Skeletal muscle satellite cell (primary cell): ENCODE results near the gene COX7C.
"Not testable (repeated sequence)": the region's sequence is repeated elsewhere in the genome, so short reads cannot be mapped to it uniquely, and the experiment has no call there.

Experiments used
- H3K27me3 ChIP-seq: 2 replicates; pipeline ENCODE4 v1.7.0; 2013; ENCODE audit warnings: low read length; ENCODE audit not compliant: control insufficient read depth, insufficient read depth
- H3K36me3 ChIP-seq: 2 replicates; pipeline ENCODE4 v1.7.0; 2013; ENCODE audit warnings: mild to moderate bottlenecking, control low read depth, low read length; ENCODE audit not compliant: insufficient read depth
- H3K4me1 ChIP-seq: 2 replicates; pipeline ENCODE4 v1.7.0; 2013; ENCODE audit warnings: low read length; ENCODE audit not compliant: control insufficient read depth, insufficient read depth
- H3K4me2 ChIP-seq: 2 replicates; pipeline ENCODE4 v1.7.0; 2013; ENCODE audit warnings: mild to moderate bottlenecking, low read length
- H3K4me3 ChIP-seq: 2 replicates; pipeline ENCODE4 v1.7.0; 2013; ENCODE audit warnings: low read length
- H3K9ac ChIP-seq: 2 replicates; pipeline ENCODE4 v1.7.0; 2013; ENCODE audit warnings: mild to moderate bottlenecking, low read depth, low read length, moderate library complexity
- H3K9me3 ChIP-seq: replicated peaks from 2 replicates; pipeline ENCODE4 v1.7.0; 2013; ENCODE audit warnings: mild to moderate bottlenecking, control low read depth, low read length

Gene COX7C

GRCh38 chr5:86623785-86624483 lies 6.2 kb downstream of the COX7C start:
- peaks cover 4% of the 10 kb centered on the region for H3K4me1 ChIP-seq
- H3K9ac ChIP-seq, result no peak overlapping the region
- H3K4me3 ChIP-seq, result no peak overlapping the region
- peaks cover 30% of the 10 kb centered on the region for H3K36me3 ChIP-seq
- H3K9me3 ChIP-seq, result no peaks in the 10 kb centered on the region
- H3K27me3 ChIP-seq, result peaks cover 2% of the 10 kb centered on the region
- H3K4me2 ChIP-seq, result no peak overlapping the region

- Histone ChIP-seq H3K4me3 (no peak overlapping the region), H3K36me3 (peaks cover 22% of the 10 kb centered on the region), H3K4me1 (no peaks in the 10 kb centered on the region), H3K4me2 (no peak overlapping the region), H3K9ac (no peak overlapping the region), H3K9me3 (no peaks in the 10 kb centered on the region), H3K27me3 (peaks cover 5% of the 10 kb centered on the region)
Measured at GRCh38 chr5:86625148-86625547, 7.4 kb downstream of the COX7C start.

- peaks cover 5% of the 10 kb centered on the region for H3K27me3 ChIP-seq
- H3K36me3 ChIP-seq, result peaks cover 13% of the 10 kb centered on the region
- H3K4me1 ChIP-seq, result no peaks in the 10 kb centered on the region
- no peaks in the 10 kb centered on the region for H3K9me3 ChIP-seq
- H3K4me2 ChIP-seq, result no peak overlapping the region
- H3K4me3 ChIP-seq, result no peak overlapping the region
- no peak overlapping the region for H3K9ac ChIP-seq
Measured at GRCh38 chr5:86626149-86626548, 8.4 kb downstream of the COX7C start.

- H3K9me3 ChIP-seq, result no peaks in the 10 kb centered on the region
- H3K9ac ChIP-seq, result no peak overlapping the region
- no peaks in the 10 kb centered on the region for H3K36me3 ChIP-seq
- H3K4me3 ChIP-seq, result no peak overlapping the region
- no peaks in the 10 kb centered on the region for H3K4me1 ChIP-seq
- H3K4me2 ChIP-seq, result no peak overlapping the region
- peaks cover 5% of the 10 kb centered on the region for H3K27me3 ChIP-seq
Measured at GRCh38 chr5:86631165-86631564, 13.4 kb downstream of the COX7C start.

GRCh38 chr5:86640998-86641397 lies 23.3 kb downstream of the COX7C start:
- Histone ChIP-seq H3K4me2 (no peak overlapping the region), H3K4me3 (no peak overlapping the region), H3K36me3 (no peaks in the 10 kb centered on the region), H3K9me3 (no peaks in the 10 kb centered on the region), H3K4me1 (no peaks in the 10 kb centered on the region), H3K27me3 (peaks cover 2% of the 10 kb centered on the region), H3K9ac (no peak overlapping the region)

GRCh38 chr5:86644843-86645242 lies 27.1 kb downstream of the COX7C start:
- H3K9me3 ChIP-seq, result no peaks in the 10 kb centered on the region
- H3K9ac ChIP-seq, result no peak overlapping the region
- no peak overlapping the region for H3K4me3 ChIP-seq
- H3K36me3 ChIP-seq, result no peaks in the 10 kb centered on the region
- H3K27me3 ChIP-seq, result peaks cover 2% of the 10 kb centered on the region
- no peak overlapping the region for H3K4me2 ChIP-seq
- no peaks in the 10 kb centered on the region for H3K4me1 ChIP-seq

- no peak overlapping the region for H3K9ac ChIP-seq
- H3K4me1 ChIP-seq, result no peaks in the 10 kb centered on the region
- H3K4me2 ChIP-seq, result no peak overlapping the region
- peaks cover 2% of the 10 kb centered on the region for H3K27me3 ChIP-seq
- H3K36me3 ChIP-seq, result no peaks in the 10 kb centered on the region
- no peak overlapping the region for H3K4me3 ChIP-seq
- H3K9me3 ChIP-seq, result no peaks in the 10 kb centered on the region
Measured at GRCh38 chr5:86645885-86646284, 28.1 kb downstream of the COX7C start.

GRCh38 chr5:86646671-86647070 lies 28.9 kb downstream of the COX7C start:
- H3K4me1 ChIP-seq, result no peaks in the 10 kb centered on the region
- H3K9me3 ChIP-seq, result no peaks in the 10 kb centered on the region
- no peaks in the 10 kb centered on the region for H3K36me3 ChIP-seq

GRCh38 chr5:86649832-86650505 lies 32.2 kb downstream of the COX7C start:
- Histone ChIP-seq H3K9ac (no peak overlapping the region), H3K36me3 (no peaks in the 10 kb centered on the region), H3K27me3 (no peaks in the 10 kb centered on the region), H3K9me3 (no peaks in the 10 kb centered on the region), H3K4me3 (no peak overlapping the region), H3K4me1 (no peaks in the 10 kb centered on the region), H3K4me2 (no peak overlapping the region)

More at GRCh38 chr5:86646671-86647070, 28.9 kb downstream of the COX7C start:
- H3K9ac ChIP-seq, result no peak overlapping the region
- no peak overlapping the region for H3K4me2 ChIP-seq
- peaks cover 2% of the 10 kb centered on the region for H3K27me3 ChIP-seq
- no peak overlapping the region for H3K4me3 ChIP-seq

GRCh38 chr5:86660771-86661170 lies 43.0 kb downstream of the COX7C start:
- H3K4me3 ChIP-seq, H3K4me1 ChIP-seq, H3K36me3 ChIP-seq, H3K4me2 ChIP-seq, H3K27me3 ChIP-seq, H3K9ac ChIP-seq, H3K9me3 ChIP-seq: not testable (repeated sequence)

GRCh38 chr5:86664173-86664572 lies 46.4 kb downstream of the COX7C start:
- Histone ChIP-seq H3K9ac (no peak overlapping the region), H3K4me3 (no peak overlapping the region), H3K4me1 (no peaks in the 10 kb centered on the region), H3K36me3 (no peaks in the 10 kb centered on the region), H3K27me3 (no peaks in the 10 kb centered on the region), H3K4me2 (no peak overlapping the region), H3K9me3 (no peaks in the 10 kb centered on the region)
